Muscle layer of duodenum (tissue), 2 donors: ENCODE data around the gene SOWAHC.
"Not testable (repeated sequence)": the region's sequence is repeated elsewhere in the genome, so short reads cannot be mapped to it uniquely, and the experiment has no call there.

Source experiments
- H3K27ac ChIP-seq: one replicate; pipeline ENCODE4 v1.7.0; 2013; ENCODE audit warnings: mild to moderate bottlenecking, low read length
- H3K27me3 ChIP-seq: one replicate; pipeline ENCODE4 v1.7.0; 2013; ENCODE audit warnings: low read depth, mild to moderate bottlenecking, control low read depth, low read length
- H3K36me3 ChIP-seq, 2 donors: one replicate each; pipeline ENCODE4 v1.7.0; 2013; ENCODE audit warnings: low read length in 2 of 2, control low read depth in 1 of 2, mild to moderate bottlenecking in 1 of 2; ENCODE audit not compliant: insufficient read depth in 2 of 2, control insufficient read depth in 1 of 2
- H3K4me1 ChIP-seq, 2 donors: one replicate each; pipeline ENCODE4 v1.7.0; 2013; ENCODE audit warnings: low read length in 2 of 2, mild to moderate bottlenecking in 2 of 2, control low read depth in 1 of 2, moderate library complexity in 1 of 2; ENCODE audit not compliant: insufficient read depth in 2 of 2, control insufficient read depth in 1 of 2
- H3K4me3 ChIP-seq, 2 donors: one replicate each; pipeline ENCODE4 v1.7.0; 2013; ENCODE audit warnings: low read length in 2 of 2, low read depth in 1 of 2, mild to moderate bottlenecking in 1 of 2
- H3K9me3 ChIP-seq, 2 donors: one replicate each; pipeline ENCODE4 v1.7.0; 2013; ENCODE audit warnings: low read length in 2 of 2, control low read depth in 1 of 2, mild to moderate bottlenecking in 1 of 2; ENCODE audit not compliant: control insufficient read depth in 1 of 2
- donor health status: healthy.

The SOWAHC gene, protein sequence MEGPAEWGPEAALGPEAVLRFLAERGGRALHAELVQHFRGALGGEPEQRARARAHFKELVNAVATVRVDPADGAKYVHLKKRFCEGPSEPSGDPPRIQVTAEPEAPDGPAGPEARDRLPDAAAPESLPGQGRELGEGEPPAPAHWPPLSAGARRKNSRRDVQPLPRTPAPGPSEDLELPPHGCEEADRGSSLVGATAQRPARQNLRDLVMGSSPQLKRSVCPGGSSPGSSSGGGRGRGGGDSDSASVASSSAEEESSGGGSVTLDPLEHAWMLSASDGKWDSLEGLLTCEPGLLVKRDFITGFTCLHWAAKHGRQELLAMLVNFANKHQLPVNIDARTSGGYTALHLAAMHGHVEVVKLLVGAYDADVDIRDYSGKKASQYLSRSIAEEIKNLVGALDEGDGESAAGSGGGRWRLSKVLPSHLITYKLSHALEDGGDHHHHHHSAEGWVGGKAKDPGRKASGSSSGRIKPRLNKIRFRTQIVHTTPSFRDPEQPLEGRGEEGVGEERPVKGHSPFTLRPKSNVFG

DNA sequence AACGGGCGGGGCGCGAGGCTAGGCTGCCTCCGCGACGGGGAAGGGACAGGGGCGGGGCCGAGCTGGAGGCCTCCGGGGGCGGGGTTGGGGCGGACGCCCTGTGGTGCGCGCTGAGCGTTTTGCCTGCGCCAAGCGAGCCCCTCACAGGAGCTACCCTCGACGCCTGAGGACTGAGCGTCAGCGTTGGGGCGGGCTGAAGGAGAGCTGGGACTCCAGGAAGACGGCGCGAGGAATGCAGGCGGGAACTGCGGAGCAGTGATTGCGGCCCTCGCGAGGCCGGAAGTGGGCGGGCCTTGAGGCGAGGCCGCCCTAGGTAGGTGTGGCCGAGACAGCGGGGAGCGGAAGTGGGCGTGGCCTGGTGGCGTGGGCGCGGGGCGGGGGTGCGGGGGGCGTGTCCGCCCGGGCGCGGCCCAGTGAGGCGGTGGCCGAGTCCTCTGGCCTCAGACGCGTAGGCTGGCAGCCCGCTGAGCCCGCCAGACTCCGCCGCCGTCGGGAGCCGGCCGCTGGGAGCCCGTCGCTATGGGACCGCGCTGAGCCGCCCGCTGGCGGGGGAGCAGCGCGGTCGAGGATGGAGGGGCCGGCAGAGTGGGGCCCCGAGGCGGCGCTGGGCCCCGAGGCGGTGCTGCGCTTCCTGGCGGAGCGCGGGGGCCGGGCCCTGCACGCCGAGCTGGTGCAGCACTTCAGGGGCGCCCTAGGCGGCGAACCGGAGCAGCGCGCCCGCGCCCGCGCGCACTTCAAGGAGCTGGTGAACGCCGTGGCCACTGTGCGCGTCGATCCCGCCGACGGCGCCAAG is at the start of gene SOWAHC, which contains the start of gene SEPTIN10:
SOWAHC (plus strand) TSS at position 443 of the 793 bp plus-strand sequence; CDS start at position 569, 126 bp downstream.
SEPTIN10 (minus strand) TSS at position 45 of the 793 bp plus-strand sequence. CDS start 139 bp downstream, outside the sequence.
- H3K36me3 ChIP-seq, result no peaks in the 10 kb centered on the region
- no peaks in the 10 kb centered on the region for H3K9me3 ChIP-seq
- H3K27me3 ChIP-seq, result no peaks in the 10 kb centered on the region
- H3K4me1 ChIP-seq, result peaks cover 14 to 41% of the 10 kb centered on the region in 2 donors
- H3K4me3 ChIP-seq, result peak within 1 kb of the TSS; percentile 77 to 79
- H3K27ac ChIP-seq, result peak within 1 kb of the TSS; percentile 98

DNA sequence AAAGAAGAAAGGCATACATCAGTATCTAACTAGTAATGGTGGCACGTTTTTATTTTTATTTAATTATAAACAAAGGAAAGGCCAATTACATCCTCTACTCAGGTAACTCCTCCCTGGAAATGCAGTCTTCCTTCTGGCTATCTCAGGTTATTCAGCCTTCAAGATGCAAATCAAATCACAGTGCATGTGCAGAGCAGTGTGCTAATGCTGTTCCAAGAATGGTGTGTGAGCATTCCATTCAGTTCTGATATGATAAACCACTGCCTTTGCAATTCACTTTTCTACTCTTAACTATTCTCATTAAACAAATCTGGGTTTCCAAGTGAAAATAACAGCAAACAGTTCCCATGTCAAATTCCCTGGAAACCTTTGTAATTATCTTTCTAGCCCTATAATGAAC is 38.8 kb upstream of the SOWAHC start:
- H3K36me3 ChIP-seq, result peaks cover 0 to 3% of the 10 kb centered on the region in 2 donors
- no peaks in the 10 kb centered on the region for H3K27me3 ChIP-seq
- H3K4me1 ChIP-seq, result no peaks in the 10 kb centered on the region
- no peak overlapping the region for H3K4me3 ChIP-seq
- H3K9me3 ChIP-seq, result no peaks in the 10 kb centered on the region
- no peak overlapping the region for H3K27ac ChIP-seq

DNA sequence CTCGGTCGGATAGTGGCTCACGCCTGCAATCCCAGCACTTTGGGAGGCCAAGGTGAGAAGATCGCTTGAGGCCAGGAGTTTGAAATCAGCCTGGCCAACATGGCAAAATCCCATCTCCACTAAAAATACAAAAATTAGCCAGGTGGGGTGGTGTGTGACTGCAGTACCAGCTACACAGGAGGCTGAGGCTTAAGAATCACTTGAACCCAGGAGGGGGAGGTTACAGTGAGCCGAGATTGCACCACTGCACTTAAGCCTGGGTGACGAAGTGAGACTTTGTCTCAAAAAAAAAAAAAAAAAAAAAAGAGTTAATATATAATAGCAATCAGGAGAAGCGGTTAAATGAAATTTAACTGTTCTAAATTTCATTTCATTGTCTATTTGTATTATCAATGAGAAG is 36.5 kb upstream of the SOWAHC start:
- not testable (repeated sequence) for H3K4me1 ChIP-seq, H3K27ac ChIP-seq, H3K4me3 ChIP-seq, H3K36me3 ChIP-seq, H3K27me3 ChIP-seq, H3K9me3 ChIP-seq

DNA sequence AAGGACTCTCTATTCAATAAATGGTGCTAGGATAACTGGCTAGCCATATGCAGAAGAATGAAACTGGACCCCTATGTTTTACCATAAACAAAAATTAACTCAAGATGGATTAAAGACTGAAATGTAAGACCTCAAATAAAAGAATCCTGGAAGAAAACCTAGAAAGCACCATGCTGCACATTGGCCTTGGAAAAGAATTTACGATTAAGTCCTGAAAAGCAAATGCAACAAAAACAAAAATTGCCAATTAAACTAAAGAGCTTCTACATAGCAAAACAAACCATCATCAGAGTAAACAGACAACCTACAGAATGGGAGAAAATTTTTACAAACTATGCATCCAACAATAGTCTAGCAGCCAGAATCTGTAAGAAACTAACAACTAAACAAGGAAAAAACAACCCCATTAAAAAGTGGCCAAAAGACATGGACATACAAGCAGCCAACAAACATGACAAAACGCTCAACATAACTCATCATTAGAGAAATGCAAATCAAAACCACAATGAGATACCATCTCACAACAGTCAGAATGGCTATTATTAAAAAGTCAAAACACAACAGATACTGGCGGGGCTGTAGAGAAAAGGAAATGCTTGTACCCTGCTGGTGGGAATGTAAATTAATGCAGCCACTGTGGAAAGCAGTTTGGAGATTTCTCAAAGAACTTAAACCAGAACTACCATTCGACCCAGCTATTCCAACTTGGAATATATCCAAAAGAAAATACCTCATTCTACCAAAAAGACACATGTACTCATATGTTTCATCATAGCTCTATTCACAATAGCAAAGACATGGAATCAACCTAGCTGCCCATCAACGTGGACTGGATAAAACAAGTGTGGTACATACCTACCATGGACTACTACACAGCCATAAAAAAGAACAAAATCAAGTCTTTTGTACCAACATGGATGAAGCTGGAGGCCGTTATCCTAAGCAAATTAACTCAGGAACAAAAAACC is 31.0 kb upstream of the SOWAHC start:
- H3K9me3 ChIP-seq, result no peaks in the 10 kb centered on the region
- H3K36me3 ChIP-seq, result peaks cover 0 to 4% of the 10 kb centered on the region in 2 donors
- H3K4me3 ChIP-seq, result no peak overlapping the region
- H3K27ac ChIP-seq, result no peak overlapping the region
- no peaks in the 10 kb centered on the region for H3K27me3 ChIP-seq
- no peaks in the 10 kb centered on the region for H3K4me1 ChIP-seq

DNA sequence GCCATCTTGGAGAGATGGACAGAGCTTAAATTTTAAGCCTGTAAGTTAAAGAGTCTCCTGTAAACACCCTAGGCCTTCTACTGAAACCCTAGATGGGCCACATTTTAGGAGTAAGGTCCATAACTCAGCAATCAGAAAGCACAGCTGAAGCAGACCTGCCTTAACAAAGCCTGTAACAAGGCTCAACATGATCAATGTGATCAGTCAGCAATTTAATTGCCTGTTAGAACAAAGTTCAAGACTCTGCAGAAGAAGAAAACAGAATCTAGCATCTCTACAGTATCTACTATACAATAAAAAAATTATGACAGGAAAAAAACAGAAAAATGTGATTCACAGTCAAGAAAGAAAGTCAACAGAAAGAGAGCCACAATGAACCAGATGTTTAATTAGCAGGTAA is 27.5 kb upstream of the SOWAHC start:
- H3K27me3 ChIP-seq, result no peaks in the 10 kb centered on the region
- H3K27ac ChIP-seq, result no peak overlapping the region
- peaks cover 0 to 4% of the 10 kb centered on the region in 2 donors for H3K36me3 ChIP-seq
- H3K4me1 ChIP-seq, result no peaks in the 10 kb centered on the region
- H3K4me3 ChIP-seq, result no peak overlapping the region
- H3K9me3 ChIP-seq, result no peaks in the 10 kb centered on the region

DNA sequence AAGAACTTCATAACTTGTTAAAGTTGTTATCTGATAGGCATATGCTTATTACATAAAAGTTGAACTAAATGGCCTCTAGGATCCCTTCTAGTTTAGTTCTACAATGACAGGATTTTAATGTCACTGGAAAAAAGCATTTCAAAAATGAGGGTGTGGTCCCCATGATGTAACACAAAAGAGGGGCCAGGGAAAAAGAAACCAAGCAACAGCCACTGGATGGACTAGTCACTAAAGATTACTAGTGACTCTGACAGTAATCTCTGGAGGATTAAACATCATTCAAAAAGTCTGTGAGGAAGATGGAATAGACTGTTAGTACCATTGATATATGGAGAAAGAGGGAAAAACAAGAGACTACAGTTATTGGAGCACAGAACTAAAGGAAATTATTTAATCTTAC is 23.0 kb upstream of the SOWAHC start:
- no peaks in the 10 kb centered on the region for H3K9me3 ChIP-seq
- H3K4me1 ChIP-seq, result no peaks in the 10 kb centered on the region
- no peak overlapping the region for H3K4me3 ChIP-seq
- no peaks in the 10 kb centered on the region for H3K27me3 ChIP-seq
- H3K36me3 ChIP-seq, result no peaks in the 10 kb centered on the region
- H3K27ac ChIP-seq, result no peak overlapping the region

DNA sequence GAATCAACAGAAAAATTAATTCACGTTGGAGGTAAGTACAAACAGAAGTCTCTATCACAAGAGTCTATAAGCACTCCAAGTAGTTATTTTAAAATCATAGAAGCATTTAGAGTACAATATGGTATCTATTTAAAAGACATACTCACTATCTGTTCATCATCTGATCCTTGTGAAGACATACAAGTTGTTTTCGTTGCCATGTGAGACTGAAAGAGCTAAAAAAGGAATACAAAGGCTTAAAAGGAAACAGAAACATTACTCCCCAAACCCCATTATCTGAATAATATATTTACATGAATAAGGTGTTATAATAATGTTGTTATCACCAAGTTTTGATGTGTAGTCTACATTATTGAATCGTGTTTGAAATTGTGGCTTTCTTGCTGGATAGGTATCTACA is 21.3 kb upstream of the SOWAHC start:
- H3K4me1 ChIP-seq, result no peaks in the 10 kb centered on the region
- no peaks in the 10 kb centered on the region for H3K36me3 ChIP-seq
- no peak overlapping the region for H3K27ac ChIP-seq
- H3K9me3 ChIP-seq, result no peaks in the 10 kb centered on the region
- no peak overlapping the region for H3K4me3 ChIP-seq
- no peaks in the 10 kb centered on the region for H3K27me3 ChIP-seq

DNA sequence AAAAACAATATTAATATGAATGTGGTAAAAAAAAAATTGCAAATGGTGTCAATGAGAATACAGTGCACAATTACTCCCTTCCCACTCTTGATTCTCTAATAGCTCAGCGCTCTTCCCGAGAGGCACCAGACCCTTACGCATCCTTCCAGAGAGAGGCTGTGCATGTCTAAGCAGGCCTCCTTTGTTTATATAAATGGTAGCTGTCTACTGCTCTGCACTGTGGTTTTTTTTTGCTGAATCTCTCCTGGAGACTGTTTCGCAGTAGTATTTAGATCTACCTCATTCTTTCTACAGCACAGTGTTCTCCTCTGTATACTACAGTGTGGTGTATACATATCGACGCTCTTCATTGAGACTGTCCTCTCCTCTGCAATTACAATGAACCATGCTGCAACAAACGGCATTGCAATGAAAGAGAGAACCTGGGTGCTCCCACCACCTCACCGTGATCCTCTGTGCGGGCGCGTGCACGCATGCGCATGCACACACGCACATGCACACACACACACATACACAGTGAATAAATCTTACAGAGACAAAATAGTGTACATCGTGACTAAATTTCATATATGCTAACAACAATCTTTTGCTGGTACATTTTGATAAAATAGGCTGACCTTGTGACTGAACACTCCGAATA is 19.8 kb upstream of the SOWAHC start:
- no peaks in the 10 kb centered on the region for H3K9me3 ChIP-seq
- H3K36me3 ChIP-seq, result no peaks in the 10 kb centered on the region
- no peaks in the 10 kb centered on the region for H3K4me1 ChIP-seq
- peak overlapping the region; percentile 26 for H3K27ac ChIP-seq
- no peaks in the 10 kb centered on the region for H3K27me3 ChIP-seq
- no peak overlapping the region for H3K4me3 ChIP-seq

DNA sequence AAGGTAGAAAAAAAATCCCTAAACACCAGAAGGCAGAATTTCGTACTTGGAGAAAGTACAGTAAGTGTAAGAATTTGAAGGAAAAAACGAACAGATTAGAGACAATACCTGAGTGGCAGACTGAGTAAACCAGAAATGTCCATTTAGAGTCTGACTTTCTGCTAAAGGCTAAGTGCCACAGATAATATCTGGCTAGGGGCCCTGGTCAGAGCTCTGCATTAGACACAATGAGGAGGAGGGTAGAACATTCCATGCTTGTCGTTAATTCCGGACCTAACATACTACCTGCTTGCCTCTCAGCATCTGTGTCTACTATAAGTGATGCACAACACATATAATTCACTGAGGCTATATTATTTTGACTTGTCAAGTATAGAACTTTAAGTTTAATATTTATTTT is 18.5 kb upstream of the SOWAHC start:
- Histone ChIP-seq H3K36me3 (no peaks in the 10 kb centered on the region), H3K4me3 (no peak overlapping the region), H3K9me3 (no peaks in the 10 kb centered on the region), H3K27ac (no peak overlapping the region), H3K4me1 (no peaks in the 10 kb centered on the region), H3K27me3 (no peaks in the 10 kb centered on the region)

DNA sequence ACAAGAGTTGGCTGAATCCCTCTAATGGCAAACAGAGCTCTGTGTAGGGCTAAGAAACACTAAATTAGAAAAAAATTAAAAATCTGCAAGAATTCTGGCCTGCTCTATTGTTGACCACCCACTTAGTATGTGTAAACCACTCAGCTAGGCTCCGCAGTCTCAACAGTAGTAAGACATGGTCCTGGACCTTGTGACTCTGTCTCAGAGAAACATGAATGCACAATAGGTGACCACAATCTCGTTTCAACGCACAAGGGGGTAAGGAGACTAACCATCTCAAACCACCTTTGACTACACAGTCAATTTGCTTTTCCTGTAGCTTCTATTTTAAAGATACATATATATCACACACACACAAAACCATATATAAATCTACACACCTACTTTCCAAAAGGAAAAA is 16.9 kb upstream of the SOWAHC start:
- no peaks in the 10 kb centered on the region for H3K36me3 ChIP-seq
- H3K9me3 ChIP-seq, result no peaks in the 10 kb centered on the region
- no peak overlapping the region for H3K4me3 ChIP-seq
- peaks cover 0 to 9% of the 10 kb centered on the region in 2 donors for H3K4me1 ChIP-seq
- no peaks in the 10 kb centered on the region for H3K27me3 ChIP-seq
- no peak overlapping the region for H3K27ac ChIP-seq
